ENCODE results near the gene EPS15.
A peak's percentile ranks its signal among the peaks of the same experiment; 100 is the strongest.

The EPS15 gene

GRCh38 chr1:51499694-51500093 lies 19.4 kb downstream of the EPS15 start:
- no peak for TF ChIP-seq Cebpa-rat (IDR thresholded peaks at IDR 0.05)
- H3K27me3 ChIP-seq: no peaks in the 10 kb centered on the region
- H3K4me2 ChIP-seq: no peak overlapping the region
- no peak overlapping the region for H3K9ac ChIP-seq
- peaks cover 52% of the 10 kb centered on the region for H4K20me1 ChIP-seq
- H3K4me3 ChIP-seq: no peak overlapping the region
- peaks cover 24% of the 10 kb centered on the region for H3K9me3 ChIP-seq
- peaks cover 33% of the 10 kb centered on the region for H3K36me3 ChIP-seq
- H3K27ac ChIP-seq: no peak overlapping the region
- H3K4me1 ChIP-seq: peaks cover 16% of the 10 kb centered on the region

GRCh38 chr1:51498924-51499323 lies 20.1 kb downstream of the EPS15 start:
- Histone ChIP-seq H3K4me3 (no peak overlapping the region), H3K9ac (no peak overlapping the region), H3K4me2 (no peak overlapping the region), H3K27me3 (no peaks in the 10 kb centered on the region), H3K9me3 (peaks cover 16% of the 10 kb centered on the region), H3K4me1 (peaks cover 16% of the 10 kb centered on the region), H3K36me3 (peaks cover 26% of the 10 kb centered on the region), H3K27ac (no peak overlapping the region), H4K20me1 (peaks cover 53% of the 10 kb centered on the region)
- TF ChIP-seq Cebpa-rat (IDR thresholded peaks at IDR 0.05): no peak

- Histone ChIP-seq H3K9ac (no peak overlapping the region), H3K36me3 (peaks cover 13% of the 10 kb centered on the region; the same call in 1 of the 2 replicates), H3K4me3 (no peak overlapping the region), H3K27ac (no peak overlapping the region), H3K9me3 (peaks cover 5% of the 10 kb centered on the region; the same call in 1 of the 2 replicates), H4K20me1 (peaks cover 58% of the 10 kb centered on the region), H3K4me2 (no peak overlapping the region), H3K27me3 (no peaks in the 10 kb centered on the region), H3K4me1 (peaks cover 17% of the 10 kb centered on the region)
- no peak for TF ChIP-seq Cebpa-rat (IDR thresholded peaks at IDR 0.05)
These were observed 21.7 kb downstream of the EPS15 start for GRCh38 chr1:51497340-51497739.

GRCh38 chr1:51494138-51494830 lies 24.8 kb downstream of the EPS15 start:
- Histone ChIP-seq H3K27ac (no peak overlapping the region), H4K20me1 (peaks cover 78% of the 10 kb centered on the region), H3K4me1 (peaks cover 23% of the 10 kb centered on the region), H3K9ac (no peak overlapping the region), H3K36me3 (peaks cover 4% of the 10 kb centered on the region; the same call in 1 of the 2 replicates), H3K9me3 (peaks cover 5% of the 10 kb centered on the region; the same call in 1 of the 2 replicates), H3K27me3 (no peaks in the 10 kb centered on the region), H3K4me3 (no peak overlapping the region), H3K4me2 (no peak overlapping the region)
- no peak for TF ChIP-seq Cebpa-rat (IDR thresholded peaks at IDR 0.05)

DNA sequence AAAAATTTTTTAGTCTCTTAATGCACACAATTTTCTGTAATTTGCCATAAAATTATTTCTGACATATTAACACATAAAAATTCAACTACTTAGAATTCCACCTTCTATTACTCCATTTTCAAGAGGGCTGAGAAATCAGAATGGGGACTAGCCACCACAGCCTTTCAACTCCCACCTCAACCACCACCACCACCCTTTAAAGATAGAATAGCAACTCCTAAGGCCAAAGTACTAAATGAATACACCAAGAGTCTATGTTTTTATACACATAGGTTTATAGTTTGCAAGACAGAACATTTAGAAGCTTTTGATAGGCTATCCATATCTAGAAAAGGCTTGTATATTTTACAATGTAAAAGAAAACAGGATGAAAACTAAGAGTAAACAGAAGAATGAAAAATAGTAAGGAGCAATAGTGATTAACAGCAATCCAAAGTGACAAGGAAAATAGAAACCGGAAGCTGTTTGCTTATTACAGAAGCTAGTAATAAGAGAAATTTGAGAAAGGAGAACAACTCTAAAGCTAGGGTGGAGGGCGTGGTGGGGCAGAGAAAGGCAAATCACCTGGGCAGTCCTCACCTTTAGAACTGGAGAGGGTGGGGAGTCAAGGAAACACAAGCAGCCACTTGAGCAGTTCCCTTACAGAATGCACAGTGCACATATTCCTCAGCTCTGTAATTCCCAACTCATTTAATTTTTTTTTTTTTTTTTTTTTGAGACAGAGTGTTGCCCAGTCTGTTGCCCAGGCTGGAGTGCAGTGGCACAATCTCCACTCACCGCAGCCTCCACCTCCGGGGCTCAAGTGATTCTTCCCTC lies 27.7 kb downstream of the EPS15 start:
- H4K20me1 ChIP-seq: peaks cover 84% of the 10 kb centered on the region
- peak overlapping the region; percentile 42 for H3K4me2 ChIP-seq
- H3K27ac ChIP-seq: no peak overlapping the region
- no peak overlapping the region for H3K4me3 ChIP-seq
- no peak for TF ChIP-seq Cebpa-rat (IDR thresholded peaks at IDR 0.05)
- H3K36me3 ChIP-seq: no peaks in the 10 kb centered on the region
- H3K9me3 ChIP-seq: no peaks in the 10 kb centered on the region
- H3K4me1 ChIP-seq: peaks cover 39% of the 10 kb centered on the region
- no peaks in the 10 kb centered on the region for H3K27me3 ChIP-seq
- no peak overlapping the region for H3K9ac ChIP-seq

DNA sequence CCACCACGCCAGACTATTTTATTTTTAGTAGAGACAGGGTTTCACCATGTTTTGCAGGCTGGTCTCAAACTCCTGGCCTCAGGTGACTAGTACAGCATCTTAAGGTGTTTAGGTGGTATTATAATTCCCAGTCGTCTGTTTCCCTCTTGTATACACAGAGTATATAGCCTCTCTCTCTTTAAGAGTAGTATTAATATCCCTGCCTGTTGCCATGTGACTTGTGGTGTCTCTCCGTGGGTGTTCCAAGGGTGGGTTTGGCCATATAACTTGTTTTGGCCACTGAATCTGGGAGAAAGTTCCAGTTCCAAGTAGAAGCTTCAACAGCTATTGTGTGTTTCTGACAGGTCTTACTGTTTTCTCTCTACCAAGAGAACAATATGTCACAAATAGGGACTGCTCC lies 29.6 kb downstream of the EPS15 start:
- no peak overlapping the region for H3K4me3 ChIP-seq
- H4K20me1 ChIP-seq: peaks cover 83% of the 10 kb centered on the region
- TF ChIP-seq Cebpa-rat (IDR thresholded peaks at IDR 0.05): no peak
- H3K27me3 ChIP-seq: no peaks in the 10 kb centered on the region
- no peak overlapping the region for H3K4me2 ChIP-seq
- H3K4me1 ChIP-seq: peaks cover 39% of the 10 kb centered on the region
- H3K27ac ChIP-seq: no peak overlapping the region
- H3K9me3 ChIP-seq: no peaks in the 10 kb centered on the region
- 0 out of 2 replicates have a peak, but pooled peaks cover 5% of the 10 kb centered on the region for H3K36me3 ChIP-seq
- no peak overlapping the region for H3K9ac ChIP-seq

- H3K4me1 ChIP-seq: peaks cover 47% of the 10 kb centered on the region
- no peak overlapping the region for H3K4me3 ChIP-seq
- no peaks in the 10 kb centered on the region for H3K9me3 ChIP-seq
- no peaks in the 10 kb centered on the region for H3K27me3 ChIP-seq
- no peak for TF ChIP-seq Cebpa-rat (IDR thresholded peaks at IDR 0.05)
- no peak overlapping the region for H3K27ac ChIP-seq
- no peak overlapping the region for H3K4me2 ChIP-seq
- no peak overlapping the region for H3K9ac ChIP-seq
- H3K36me3 ChIP-seq: 0 out of 2 replicates have a peak, but pooled peaks cover 5% of the 10 kb centered on the region
- peaks cover 83% of the 10 kb centered on the region for H4K20me1 ChIP-seq
These were observed 30.6 kb downstream of the EPS15 start for GRCh38 chr1:51488372-51489050.

DNA sequence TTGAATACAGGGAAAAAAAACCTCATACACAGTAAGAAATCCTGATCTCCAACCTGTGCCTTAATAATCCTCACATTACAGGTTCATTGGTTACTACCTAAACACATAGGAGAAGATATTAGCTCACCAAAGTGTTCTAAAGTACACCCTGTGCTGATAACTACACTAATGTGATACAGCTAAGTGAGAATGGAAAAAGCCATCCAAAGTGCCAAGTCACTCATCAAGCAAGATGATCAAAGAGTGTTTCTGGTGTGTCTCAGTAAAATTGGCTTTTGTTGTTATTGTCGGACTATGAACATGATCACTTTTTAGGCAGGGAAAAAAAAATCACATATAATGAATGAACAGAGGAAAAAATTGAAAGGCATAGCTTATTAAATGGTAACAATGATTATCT lies 31.4 kb downstream of the EPS15 start:
- H3K4me3 ChIP-seq: no peak overlapping the region
- no peaks in the 10 kb centered on the region for H3K9me3 ChIP-seq
- H3K27me3 ChIP-seq: no peaks in the 10 kb centered on the region
- H3K4me2 ChIP-seq: 0 out of 2 replicates have a peak overlapping the region, but pooled peaks have one; percentile 11
- no peak for TF ChIP-seq Cebpa-rat (IDR thresholded peaks at IDR 0.05)
- H3K27ac ChIP-seq: no peak overlapping the region
- peaks cover 6% of the 10 kb centered on the region; the same call in 1 of the 2 replicates for H3K36me3 ChIP-seq
- H4K20me1 ChIP-seq: peaks cover 91% of the 10 kb centered on the region
- H3K9ac ChIP-seq: no peak overlapping the region
- peaks cover 49% of the 10 kb centered on the region for H3K4me1 ChIP-seq

GRCh38 chr1:51484591-51484990 lies 34.5 kb downstream of the EPS15 start:
- Histone ChIP-seq H4K20me1 (peaks cover 75% of the 10 kb centered on the region), H3K4me1 (peaks cover 26% of the 10 kb centered on the region), H3K4me3 (no peak overlapping the region), H3K4me2 (no peak overlapping the region), H3K36me3 (peaks cover 29% of the 10 kb centered on the region), H3K27me3 (no peaks in the 10 kb centered on the region), H3K27ac (no peak overlapping the region), H3K9me3 (peaks cover 11% of the 10 kb centered on the region), H3K9ac (no peak overlapping the region)
- TF ChIP-seq Cebpa-rat (IDR thresholded peaks at IDR 0.05): no peak
